ENCODE measurements around the gene ANTXR1. TPM values are rescaled to one million over a fixed set of nuclear protein-coding genes. Genes with fewer than 3 reads are reported as not detected.

The ANTXR1 gene
- total RNA-seq, 1 experiment from 2014 or later: 37.3 TPM

DNA sequence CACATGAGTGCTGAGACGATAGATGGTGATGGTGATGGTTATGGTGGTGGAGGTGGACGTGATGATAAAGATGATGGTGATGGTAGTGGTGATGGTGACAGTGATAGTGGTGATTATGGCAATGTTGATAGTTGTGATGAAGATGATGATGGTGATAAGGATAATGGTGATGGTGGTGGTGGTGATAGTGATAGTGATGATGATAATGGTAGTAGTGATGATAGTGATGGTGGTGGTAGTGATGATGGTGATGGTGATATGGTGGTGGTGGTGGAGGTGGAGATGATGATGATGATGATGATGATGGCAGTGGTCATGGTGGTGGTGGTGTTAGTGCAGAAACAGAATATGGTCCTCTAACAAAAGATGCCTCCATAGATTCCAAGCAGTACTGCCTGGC lies 10.3 kb downstream of the ANTXR1 start:
- 0 out of 2 replicates have a peak, but pooled peaks cover 2% of the 10 kb centered on the region for H3K4me1 ChIP-seq (ENCODE audit: insufficient read depth, low read length)
- TF ChIP-seq, protein P1, sequence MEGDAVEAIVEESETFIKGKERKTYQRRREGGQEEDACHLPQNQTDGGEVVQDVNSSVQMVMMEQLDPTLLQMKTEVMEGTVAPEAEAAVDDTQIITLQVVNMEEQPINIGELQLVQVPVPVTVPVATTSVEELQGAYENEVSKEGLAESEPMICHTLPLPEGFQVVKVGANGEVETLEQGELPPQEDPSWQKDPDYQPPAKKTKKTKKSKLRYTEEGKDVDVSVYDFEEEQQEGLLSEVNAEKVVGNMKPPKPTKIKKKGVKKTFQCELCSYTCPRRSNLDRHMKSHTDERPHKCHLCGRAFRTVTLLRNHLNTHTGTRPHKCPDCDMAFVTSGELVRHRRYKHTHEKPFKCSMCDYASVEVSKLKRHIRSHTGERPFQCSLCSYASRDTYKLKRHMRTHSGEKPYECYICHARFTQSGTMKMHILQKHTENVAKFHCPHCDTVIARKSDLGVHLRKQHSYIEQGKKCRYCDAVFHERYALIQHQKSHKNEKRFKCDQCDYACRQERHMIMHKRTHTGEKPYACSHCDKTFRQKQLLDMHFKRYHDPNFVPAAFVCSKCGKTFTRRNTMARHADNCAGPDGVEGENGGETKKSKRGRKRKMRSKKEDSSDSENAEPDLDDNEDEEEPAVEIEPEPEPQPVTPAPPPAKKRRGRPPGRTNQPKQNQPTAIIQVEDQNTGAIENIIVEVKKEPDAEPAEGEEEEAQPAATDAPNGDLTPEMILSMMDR (conservative IDR thresholded peaks at IDR 0.05): no peak
- H3K18ac ChIP-seq (ENCODE audit: insufficient read length, low read depth, low read length): no peak overlapping the region
- Mint-ChIP-seq H3K4me3 (no peak overlapping the region), H3K36me3 (ENCODE audit: insufficient read depth in 1 of 3, low read depth in 3 of 3) (no peaks in the 10 kb centered on the region), H3K9me3 (no peaks in the 10 kb centered on the region), H3K4me1 (peaks cover 9 to 15% of the 10 kb centered on the region in 2 experiments), H3K27me3 (ENCODE audit: low read depth) (no peaks in the 10 kb centered on the region), H3K27ac (no peak overlapping the region)
- DNase-seq: no peak
- 100% methylated on average over 1 of the region's 2 CpGs for WGBS (ENCODE audit: extremely low coverage, insufficient read length, low lambda C conversion rate)
- no peak overlapping the region for H3K56ac ChIP-seq (ENCODE audit: insufficient read length, low read depth, low read length)
- H3K4me2 ChIP-seq (ENCODE audit: insufficient read depth, insufficient read length, low read length): no peak overlapping the region
- no peaks in the 10 kb centered on the region for H3K9me3 ChIP-seq (ENCODE audit: control insufficient read depth, low read depth, low read length)
- H3K27me3 ChIP-seq (ENCODE audit: insufficient read depth, low read length): no peaks in the 10 kb centered on the region
- H3K23me2 ChIP-seq (ENCODE audit: insufficient read length, low read depth, low read length, poor library complexity, severe bottlenecking): no peaks in the 10 kb centered on the region
- H3T11ph ChIP-seq (ENCODE audit: low read length): no peak overlapping the region
- H4K8ac ChIP-seq (replicated peaks; ENCODE audit: insufficient read length, low read depth, low read length): no peak overlapping the region
- H4K5ac ChIP-seq (ENCODE audit: insufficient read length, low read depth, low read length): no peak overlapping the region
- H2BK20ac ChIP-seq (ENCODE audit: low read depth, low read length, poor library complexity, severe bottlenecking): no peak overlapping the region
- no peak overlapping the region for H4K91ac ChIP-seq (ENCODE audit: insufficient read length, low read depth, low read length)
- H2BK12ac ChIP-seq (ENCODE audit: insufficient read length, low read depth, low read length): no peak overlapping the region
- peak overlapping the region; percentile 59 for H3K23ac ChIP-seq (ENCODE audit: insufficient read length, low read depth, low read length)
- H2AFZ ChIP-seq (ENCODE audit: low read length): no peak overlapping the region
- no peak overlapping the region for H2BK5ac ChIP-seq (ENCODE audit: insufficient read length, low read length)
- H2BK15ac ChIP-seq (ENCODE audit: low read depth, low read length): no peak overlapping the region
- no peak overlapping the region for H2BK120ac ChIP-seq (ENCODE audit: low read depth, low read length, poor library complexity, severe bottlenecking)
- H3K4ac ChIP-seq (ENCODE audit: low read depth, low read length): no peak overlapping the region
- no peak overlapping the region for H3K14ac ChIP-seq (ENCODE audit: insufficient read depth, low read length)
- H4K20me1 ChIP-seq (ENCODE audit: control insufficient read depth, insufficient read depth, insufficient read length): no peaks in the 10 kb centered on the region
- peaks cover 2% of the 10 kb centered on the region; the same call in 1 of the 2 replicates for H3K79me2 ChIP-seq (ENCODE audit: insufficient read depth, low read length)
- H3K79me1 ChIP-seq (ENCODE audit: insufficient read depth, low read depth, low read length, poor library complexity, severe bottlenecking): peaks cover 3% of the 10 kb centered on the region
- no peak overlapping the region for H3K27ac ChIP-seq (ENCODE audit: insufficient read length, low read depth, low read length)
- H3K9ac ChIP-seq (ENCODE audit: extremely low read depth, insufficient read length, low read length): no peak overlapping the region
- no peak overlapping the region for H2AK5ac ChIP-seq (ENCODE audit: insufficient read length, low read length)
